Progenitor cell of endocrine pancreas (in vitro differentiated cells): ENCODE measurements around the gene TRPV4. TPM values are rescaled to one million over a fixed set of nuclear protein-coding genes. Genes with fewer than 3 reads are reported as not detected.
A peak's percentile ranks its signal among the peaks of the same experiment; 100 is the strongest.

Source experiments
- DNase-seq: peaks from one replicate; pipeline ENCODE4 v3.0.0; 2021; ENCODE audit warnings: low spot score; ENCODE audit not compliant: unreplicated experiment
- H3K27ac Mint-ChIP-seq: 2 replicates; pipeline ENCODE4 v1.8.0; 2021; ENCODE audit warnings: mild to moderate bottlenecking, moderate library complexity, mixed read lengths
- H3K27me3 Mint-ChIP-seq: 2 replicates; pipeline ENCODE4 v1.8.0; 2021; ENCODE audit warnings: mixed read lengths
- H3K36me3 Mint-ChIP-seq: 2 replicates; pipeline ENCODE4 v1.8.0; 2022; ENCODE audit warnings: mixed read lengths; ENCODE audit not compliant: insufficient read depth
- H3K4me1 Mint-ChIP-seq: 2 replicates; pipeline ENCODE4 v1.8.0; 2021; ENCODE audit warnings: low read depth, mixed read lengths
- H3K4me3 Mint-ChIP-seq: 2 replicates; pipeline ENCODE4 v1.8.0; 2021; ENCODE audit warnings: low read depth, mild to moderate bottlenecking, moderate library complexity, mixed read lengths
- H3K9me3 Mint-ChIP-seq: 2 replicates; pipeline ENCODE4 v1.8.0; 2021; ENCODE audit warnings: low read depth, mixed read lengths
- CTCF ChIP-seq: fragments of 200-600 bp; sonication (generic); IDR thresholded peaks from one replicate; pipeline ENCODE4 v1.5.0; 2021; ENCODE audit warnings: antibody characterized with exemption, mild to moderate bottlenecking; ENCODE audit not compliant: unreplicated experiment
- total RNA-seq: library from RNA; stranded (reverse); gene quantifications from 2 replicates; pipeline ENCODE4 v1.2.1, GENCODE V29; 2021

The TRPV4 gene
- total RNA-seq, 1 donor from 2014 or later, result 5.2 TPM

- Mint-ChIP-seq H3K27ac (no peak overlapping the region), H3K36me3 (peaks cover 2% of the 10 kb centered on the region), H3K4me1 (peaks cover 8% of the 10 kb centered on the region), H3K27me3 (no peaks in the 10 kb centered on the region), H3K4me3 (no peak overlapping the region), H3K9me3 (no peaks in the 10 kb centered on the region)
- TF ChIP-seq CTCF, result no peak
- DNase-seq, result no peak
These were observed 50.9 kb downstream of the TRPV4 start for GRCh38 chr12:109782326-109782703.

GRCh38 chr12:109781668-109782325 is 51.4 kb downstream of the TRPV4 start:
- Mint-ChIP-seq H3K4me1 (peaks cover 8% of the 10 kb centered on the region), H3K36me3 (peaks cover 2% of the 10 kb centered on the region), H3K27ac (no peak overlapping the region), H3K9me3 (no peaks in the 10 kb centered on the region), H3K27me3 (no peaks in the 10 kb centered on the region), H3K4me3 (no peak overlapping the region)
- no peak for DNase-seq
- TF ChIP-seq CTCF, result no peak

DNA sequence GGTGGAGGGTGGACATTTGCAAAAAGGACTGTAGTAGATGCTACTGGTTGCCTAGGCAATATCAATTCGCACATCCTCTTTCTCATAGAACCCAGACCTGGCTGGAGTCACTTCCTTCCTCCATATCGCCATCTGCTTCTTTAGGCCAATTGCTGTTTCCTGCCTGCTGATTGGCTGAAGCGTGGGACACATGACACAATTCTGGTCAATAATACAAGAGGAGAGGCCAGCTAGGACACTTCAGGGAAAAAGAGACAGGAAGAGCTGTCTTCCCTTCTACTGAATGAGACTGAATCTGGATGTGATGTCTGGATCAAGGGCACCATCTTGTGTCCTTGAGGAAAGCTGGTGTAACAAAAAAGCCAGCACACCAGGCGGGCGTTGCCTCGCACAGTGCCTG is 53.8 kb downstream of the TRPV4 start:
- H3K4me1 Mint-ChIP-seq, result peaks cover 8% of the 10 kb centered on the region
- no peak for DNase-seq

GRCh38 chr12:109778684-109779083 is 54.5 kb downstream of the TRPV4 start:
- Mint-ChIP-seq H3K4me1 (peaks cover 5% of the 10 kb centered on the region), H3K27me3 (peaks cover 1% of the 10 kb centered on the region), H3K9me3 (no peaks in the 10 kb centered on the region), H3K4me3 (no peak overlapping the region), H3K36me3 (no peaks in the 10 kb centered on the region), H3K27ac (no peak overlapping the region)
- no peak for DNase-seq
- TF ChIP-seq CTCF, result no peak

More for the DNA sequence above, 53.8 kb downstream of the TRPV4 start:
- H3K9me3 Mint-ChIP-seq, result no peaks in the 10 kb centered on the region
- TF ChIP-seq CTCF, result no peak
- peak overlapping the region; percentile 39 for H3K27ac Mint-ChIP-seq
- H3K36me3 Mint-ChIP-seq, result no peaks in the 10 kb centered on the region
- H3K27me3 Mint-ChIP-seq, result no peaks in the 10 kb centered on the region
- no peak overlapping the region for H3K4me3 Mint-ChIP-seq

DNA sequence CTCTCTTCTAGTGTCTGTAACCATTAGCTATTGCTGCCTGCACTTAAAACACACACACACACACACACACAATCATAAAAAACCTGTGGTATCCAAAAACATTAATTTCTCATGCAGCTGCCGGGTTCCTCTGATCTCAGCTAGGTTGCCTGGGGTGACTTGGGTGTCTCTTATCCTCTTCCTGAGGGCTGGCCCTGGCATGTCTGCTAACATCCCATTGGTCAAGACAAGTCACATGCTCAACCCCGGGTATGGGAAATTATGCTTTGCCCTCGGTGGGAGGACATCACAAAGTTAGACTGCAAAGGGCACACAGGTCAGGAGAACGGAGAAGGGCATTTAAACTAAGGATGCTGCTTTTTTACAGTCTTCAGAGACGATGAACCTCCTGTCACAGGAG is 55.7 kb downstream of the TRPV4 start:
- Mint-ChIP-seq H3K36me3 (no peaks in the 10 kb centered on the region), H3K4me3 (no peak overlapping the region), H3K27ac (no peak overlapping the region), H3K9me3 (no peaks in the 10 kb centered on the region), H3K27me3 (peaks cover 7% of the 10 kb centered on the region), H3K4me1 (no peaks in the 10 kb centered on the region)
- no peak for TF ChIP-seq CTCF
- no peak for DNase-seq
